Mesodermal cell (in vitro differentiated cells): ENCODE measurements around the gene CHAC1.

Experiments
- H3K27ac ChIP-seq: 2 replicates; pipeline ENCODE4 v1.7.0; 2013; ENCODE audit warnings: mild to moderate bottlenecking, low read depth, low read length, moderate library complexity; ENCODE audit not compliant: severe bottlenecking
- H3K36me3 ChIP-seq: 2 replicates; pipeline ENCODE4 v1.7.1; 2013; ENCODE audit warnings: mild to moderate bottlenecking, low read length, moderate library complexity; ENCODE audit not compliant: control insufficient read depth, insufficient read depth
- H3K4me1 ChIP-seq: one replicate; pipeline ENCODE4 v1.7.1; 2013; ENCODE audit warnings: mild to moderate bottlenecking, low read length; ENCODE audit not compliant: insufficient read depth, control insufficient read depth, poor library complexity, severe bottlenecking
- H3K4me3 ChIP-seq: 2 replicates; pipeline ENCODE4 v1.7.0; 2013; ENCODE audit warnings: low read length, control low read depth, mild to moderate bottlenecking; ENCODE audit not compliant: insufficient read depth, poor library complexity, severe bottlenecking; ENCODE audit errors: extremely low read depth
- H3K9me3 ChIP-seq: 2 replicates; pipeline ENCODE4 v1.7.1; 2013; ENCODE audit warnings: mild to moderate bottlenecking, low read length, moderate library complexity; ENCODE audit not compliant: control insufficient read depth
- WGBS, 2 experiments: methylation state at CpG; one replicate each; pipeline ENCODE4 v1.1.5; 2013; ENCODE audit warnings: missing lambda C conversion rate in 2 of 2; ENCODE audit not compliant: insufficient coverage in 2 of 2; 5-methylcytosine and 5-hydroxymethylcytosine counted together

The CHAC1 gene

GRCh38 chr15:40925863-40926658 lies 27.2 kb upstream of the CHAC1 start:
- WGBS, 2 experiments: 2% methylated on average over 50 to 52 of the region's 61 CpGs
- peak overlapping the region; percentile 22 for H3K4me3 ChIP-seq

GRCh38 chr15:40926659-40927494 lies 26.4 kb upstream of the CHAC1 start:
- Histone ChIP-seq H3K4me3 (peak overlapping the region; percentile 38), H3K9me3 (no peaks in the 10 kb centered on the region), H3K36me3 (peaks cover 5% of the 10 kb centered on the region), H3K4me1 (peaks cover 33% of the 10 kb centered on the region), H3K27ac (no peak overlapping the region)
- WGBS, 2 experiments: 9 to 11% methylated on average over 30 to 31 of the region's 33 CpGs

More at GRCh38 chr15:40925863-40926658, 27.2 kb upstream of the CHAC1 start:
- H3K4me1 ChIP-seq: peaks cover 32% of the 10 kb centered on the region
- H3K9me3 ChIP-seq: no peaks in the 10 kb centered on the region
- H3K36me3 ChIP-seq: no peaks in the 10 kb centered on the region
- H3K27ac ChIP-seq: no peak overlapping the region

- H3K4me3 ChIP-seq: peak overlapping the region; percentile 38
- H3K36me3 ChIP-seq: peaks cover 7% of the 10 kb centered on the region
- no peaks in the 10 kb centered on the region for H3K9me3 ChIP-seq
- H3K4me1 ChIP-seq: peaks cover 33% of the 10 kb centered on the region
- 8 to 9% methylated on average over 14 to 15 of the region's 24 CpGs for WGBS, 2 experiments
- no peak overlapping the region for H3K27ac ChIP-seq
These were observed 25.8 kb upstream of the CHAC1 start for GRCh38 chr15:40927495-40927872.

DNA sequence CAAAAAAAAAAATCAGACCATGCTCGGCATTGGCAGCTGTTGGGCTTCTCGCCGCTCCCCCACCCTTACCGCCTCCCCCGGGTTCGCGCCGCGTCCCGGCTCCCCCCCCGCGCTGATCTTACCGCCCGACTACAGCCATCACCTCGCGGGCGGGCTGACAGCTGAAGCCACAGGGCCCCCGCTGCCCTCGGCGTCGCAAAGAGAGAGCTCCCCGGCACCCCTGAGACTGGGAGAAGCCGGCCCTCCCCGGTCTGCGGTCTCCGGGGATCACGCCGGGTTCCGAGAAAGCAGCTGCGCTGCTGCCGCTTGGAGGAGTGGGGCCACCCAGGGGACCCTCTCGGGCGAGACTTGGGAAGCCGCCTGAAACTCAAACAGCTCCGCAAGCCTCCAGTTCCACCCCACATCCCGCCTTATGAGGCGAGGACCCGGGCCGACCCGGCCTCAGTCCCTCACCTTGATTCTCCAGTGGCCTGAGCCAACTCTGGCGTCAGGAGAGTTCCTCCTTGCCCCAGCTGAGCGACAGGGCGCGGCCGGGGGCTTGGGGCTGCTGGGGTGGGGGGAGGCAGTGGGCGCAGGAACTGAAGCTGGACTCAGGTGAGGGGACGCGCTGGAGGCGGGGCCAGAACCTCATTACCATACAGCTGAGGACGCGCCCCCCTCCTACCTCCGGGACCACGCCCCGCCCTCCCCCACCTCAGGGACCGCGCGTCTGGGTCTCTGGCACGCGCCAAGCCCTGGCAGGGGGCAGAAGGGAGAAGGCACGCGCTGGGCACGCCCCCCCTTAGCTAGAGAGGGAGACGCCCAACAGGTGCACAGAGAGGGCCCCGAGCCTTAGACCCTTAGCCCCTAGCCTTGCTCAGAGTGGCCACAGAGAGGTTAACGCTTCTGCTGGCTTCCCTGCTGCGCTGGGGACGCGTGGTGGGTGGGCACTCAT lies 25.1 kb upstream of the CHAC1 start:
- Histone ChIP-seq H3K27ac (no peak overlapping the region), H3K9me3 (no peaks in the 10 kb centered on the region), H3K4me1 (peaks cover 33% of the 10 kb centered on the region), H3K36me3 (peaks cover 7% of the 10 kb centered on the region), H3K4me3 (peak overlapping the region; percentile 38)
- 1 to 3% methylated on average over 31 to 50 of the region's 68 CpGs for WGBS, 2 experiments

GRCh38 chr15:40928821-40929659 lies 24.2 kb upstream of the CHAC1 start, which contains the start of gene DLL4:
TSS of gene DLL4 (plus strand) at chr15:40929340. CDS start at chr15:40929669, 329 bp downstream.
- H3K36me3 ChIP-seq: peaks cover 7% of the 10 kb centered on the region
- H3K4me3 ChIP-seq: peak within 1 kb of the TSS; percentile 38
- no peak within 1 kb of the TSS for H3K27ac ChIP-seq
- H3K9me3 ChIP-seq: no peaks in the 10 kb centered on the region
- 0% methylated on average over 53 to 62 of the region's 71 CpGs for WGBS, 2 experiments
- H3K4me1 ChIP-seq: peaks cover 25% of the 10 kb centered on the region

DNA sequence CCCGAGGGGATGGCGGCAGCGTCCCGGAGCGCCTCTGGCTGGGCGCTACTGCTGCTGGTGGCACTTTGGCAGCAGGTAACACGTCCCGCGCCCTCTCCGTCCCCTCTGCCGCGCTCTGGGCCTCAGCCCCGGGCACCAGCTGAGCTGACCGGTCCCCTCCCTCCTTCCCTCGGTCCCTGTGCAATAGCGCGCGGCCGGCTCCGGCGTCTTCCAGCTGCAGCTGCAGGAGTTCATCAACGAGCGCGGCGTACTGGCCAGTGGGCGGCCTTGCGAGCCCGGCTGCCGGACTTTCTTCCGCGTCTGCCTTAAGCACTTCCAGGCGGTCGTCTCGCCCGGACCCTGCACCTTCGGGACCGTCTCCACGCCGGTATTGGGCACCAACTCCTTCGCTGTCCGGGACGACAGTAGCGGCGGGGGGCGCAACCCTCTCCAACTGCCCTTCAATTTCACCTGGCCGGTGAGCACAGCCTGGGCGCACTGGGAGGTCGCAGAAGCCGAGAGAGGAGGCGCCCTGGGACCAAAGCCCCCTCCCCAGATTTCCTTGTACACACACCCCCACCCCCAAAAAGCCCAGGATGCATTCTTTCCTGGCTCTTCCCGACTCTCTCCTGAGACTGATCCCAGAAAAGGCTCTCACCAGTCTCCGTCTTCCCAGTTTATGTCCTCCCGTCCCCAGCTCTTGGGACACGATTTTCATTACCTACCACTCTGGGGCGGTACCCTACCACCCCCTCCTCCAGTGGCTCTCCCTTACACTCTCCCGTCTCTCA lies 23.4 kb upstream of the CHAC1 start:
- Histone ChIP-seq H3K36me3 (peaks cover 7% of the 10 kb centered on the region), H3K4me3 (peak overlapping the region; percentile 38), H3K4me1 (peaks cover 25% of the 10 kb centered on the region), H3K9me3 (no peaks in the 10 kb centered on the region), H3K27ac (no peak overlapping the region)
- WGBS, 2 experiments: 1 to 2% methylated on average over 43 to 53 of the region's 56 CpGs

DNA sequence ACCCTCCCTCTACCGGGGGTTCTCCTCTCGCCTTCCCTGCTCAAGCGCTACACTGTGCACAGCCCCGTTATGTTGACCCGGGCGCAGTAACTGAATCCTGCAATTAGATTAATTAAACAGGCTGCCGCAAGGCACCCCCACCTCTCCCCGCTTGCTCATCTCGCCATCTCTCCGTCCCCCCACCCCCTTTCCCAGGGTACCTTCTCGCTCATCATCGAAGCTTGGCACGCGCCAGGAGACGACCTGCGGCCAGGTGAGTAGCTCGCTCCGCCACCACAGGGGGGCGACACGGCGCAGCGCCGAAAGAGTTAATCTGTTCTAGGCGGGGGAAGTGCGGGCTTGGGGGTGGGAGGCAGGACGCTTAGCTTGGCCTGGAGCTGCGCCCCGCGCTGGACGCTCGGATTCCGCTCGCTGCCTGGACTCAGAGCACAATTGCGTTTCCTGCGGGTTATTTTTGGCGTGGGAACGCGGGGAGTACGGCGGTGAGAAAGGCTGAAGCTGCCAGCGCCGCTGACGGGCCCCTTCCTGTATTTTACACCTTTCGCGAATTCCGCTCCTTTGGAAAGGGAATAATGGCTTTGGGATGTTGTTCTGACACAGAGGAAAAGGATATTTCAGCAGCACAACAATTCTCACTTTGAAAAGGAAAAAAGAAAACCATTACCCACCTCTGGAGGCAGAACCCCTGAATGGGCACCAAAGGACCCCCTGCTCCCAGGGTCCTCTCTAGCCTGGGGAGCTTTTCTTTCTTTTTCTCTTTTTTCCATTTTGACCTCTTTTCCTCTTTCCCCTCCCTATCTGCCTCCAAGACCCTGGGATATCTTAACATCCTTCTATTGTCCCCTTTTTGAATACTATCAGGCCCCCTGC lies 22.6 kb upstream of the CHAC1 start:
- Histone ChIP-seq H3K27ac (peak overlapping the region; percentile 23), H3K9me3 (no peaks in the 10 kb centered on the region), H3K4me1 (peaks cover 25% of the 10 kb centered on the region), H3K4me3 (peak overlapping the region; percentile 38), H3K36me3 (peaks cover 7% of the 10 kb centered on the region)
- WGBS, 2 experiments: 1 to 2% methylated on average over 24 to 45 of the region's 46 CpGs

DNA sequence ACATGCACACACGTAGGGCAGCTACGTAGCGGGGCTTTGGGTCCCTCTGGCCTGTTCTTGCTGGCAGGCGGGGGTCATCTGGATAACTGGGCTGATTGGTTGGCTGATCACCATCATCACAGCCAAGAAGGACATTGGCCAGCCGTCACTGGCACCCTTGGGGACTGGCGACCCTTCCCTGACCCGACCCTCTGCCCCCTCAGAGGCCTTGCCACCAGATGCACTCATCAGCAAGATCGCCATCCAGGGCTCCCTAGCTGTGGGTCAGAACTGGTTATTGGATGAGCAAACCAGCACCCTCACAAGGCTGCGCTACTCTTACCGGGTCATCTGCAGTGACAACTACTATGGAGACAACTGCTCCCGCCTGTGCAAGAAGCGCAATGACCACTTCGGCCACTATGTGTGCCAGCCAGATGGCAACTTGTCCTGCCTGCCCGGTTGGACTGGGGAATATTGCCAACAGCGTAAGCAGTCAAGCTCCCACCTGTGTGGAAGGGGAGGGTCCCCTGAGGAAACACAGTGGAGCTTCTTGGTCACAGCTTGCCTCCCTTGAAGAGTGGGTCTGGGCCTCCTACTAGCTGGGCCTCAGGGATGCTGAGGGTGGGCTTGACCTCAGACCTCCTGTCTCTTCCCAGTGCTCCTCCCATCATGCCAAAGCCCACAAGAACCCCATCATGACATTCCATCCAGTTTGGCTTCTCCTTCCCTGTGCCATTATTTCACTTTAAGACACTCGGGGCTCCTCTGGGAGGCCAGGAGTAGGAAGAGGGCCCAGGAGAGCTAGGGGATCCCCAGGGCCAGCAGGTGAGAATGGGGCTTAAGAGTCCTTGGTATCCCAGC lies 21.8 kb upstream of the CHAC1 start:
- H3K36me3 ChIP-seq: peaks cover 7% of the 10 kb centered on the region
- no peaks in the 10 kb centered on the region for H3K9me3 ChIP-seq
- peaks cover 20% of the 10 kb centered on the region for H3K4me1 ChIP-seq
- no peak overlapping the region for H3K27ac ChIP-seq
- WGBS, 2 experiments: 80 to 81% methylated on average over 14 to 16 of the region's 16 CpGs
- peak overlapping the region; percentile 38 for H3K4me3 ChIP-seq
